GM19193 (cell line): Measurements from ENCODE around the gene RPS16.
A peak's percentile ranks its signal among the peaks of the same experiment; 100 is the strongest.

Experiments
- POLR2A ChIP-seq: IDR thresholded peaks from 4 replicates; pipeline ENCODE4 v1.6.1; 2011; ENCODE audit not compliant: insufficient read depth, insufficient read length; ENCODE audit errors: extremely low read depth

The RPS16 gene

GRCh38 chr19:39397360-39398296, 38.1 kb downstream of the RPS16 start:
- TF ChIP-seq POLR2A = peak; percentile 44

- peak; percentile 97 for TF ChIP-seq POLR2A
Observed at GRCh38 chr19:39390751-39391437, 44.9 kb downstream of the RPS16 start, which contains the start of the genes MED29 and PAF1. TSS of gene MED29 (plus strand) at chr19:39391378. CDS start at chr19:39391423, 45 bp downstream. TSS of gene PAF1 (minus strand) at chr19:39391106. CDS start at chr19:39390864, 242 bp downstream.

- TF ChIP-seq POLR2A = no peak
Observed at GRCh38 chr19:39390451-39390750, 45.3 kb downstream of the RPS16 start.

GRCh38 chr19:39389631-39390414, 45.9 kb downstream of the RPS16 start:
- TF ChIP-seq POLR2A = no peak

DNA sequence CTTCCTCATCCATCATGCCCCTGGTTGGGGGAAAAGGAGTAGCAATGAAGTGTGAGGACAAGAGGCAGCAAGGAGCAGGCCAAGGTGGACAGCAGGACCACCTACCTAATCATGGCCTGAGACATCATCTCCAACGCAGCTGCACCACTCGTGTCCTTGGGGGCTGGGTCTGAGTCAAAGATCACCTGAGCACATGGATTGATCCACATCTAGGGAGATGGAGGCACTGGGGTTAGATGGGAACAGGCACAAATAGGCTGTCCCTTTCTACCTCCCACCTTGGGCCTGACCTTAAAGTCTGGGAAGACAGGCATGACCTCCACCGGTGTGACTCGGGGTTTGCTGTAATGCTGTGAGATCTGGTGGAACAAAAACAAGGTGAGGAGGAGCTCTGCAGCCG, 47.1 kb downstream of the RPS16 start:
- no peak for TF ChIP-seq POLR2A

DNA sequence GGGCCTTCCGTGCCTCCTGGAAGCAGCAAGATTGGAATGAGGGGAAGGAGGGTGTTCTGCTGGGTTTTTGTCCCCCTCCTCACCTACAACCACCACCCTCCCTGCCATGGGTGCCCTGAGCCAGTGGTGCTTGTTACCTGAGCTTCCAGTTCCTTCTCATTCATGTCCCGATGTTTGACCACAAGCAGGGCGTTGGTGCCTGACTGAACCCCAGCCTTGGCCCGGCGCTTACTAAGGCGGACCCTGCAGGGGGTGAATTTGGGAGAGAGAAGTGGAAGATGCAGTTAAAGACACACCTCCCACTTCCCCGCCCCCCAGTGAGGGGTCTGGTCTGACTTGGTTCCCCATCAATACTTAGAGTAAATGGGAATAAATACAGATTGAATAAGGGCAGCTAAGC, 49.2 kb downstream of the RPS16 start:
- TF ChIP-seq POLR2A = no peak

DNA sequence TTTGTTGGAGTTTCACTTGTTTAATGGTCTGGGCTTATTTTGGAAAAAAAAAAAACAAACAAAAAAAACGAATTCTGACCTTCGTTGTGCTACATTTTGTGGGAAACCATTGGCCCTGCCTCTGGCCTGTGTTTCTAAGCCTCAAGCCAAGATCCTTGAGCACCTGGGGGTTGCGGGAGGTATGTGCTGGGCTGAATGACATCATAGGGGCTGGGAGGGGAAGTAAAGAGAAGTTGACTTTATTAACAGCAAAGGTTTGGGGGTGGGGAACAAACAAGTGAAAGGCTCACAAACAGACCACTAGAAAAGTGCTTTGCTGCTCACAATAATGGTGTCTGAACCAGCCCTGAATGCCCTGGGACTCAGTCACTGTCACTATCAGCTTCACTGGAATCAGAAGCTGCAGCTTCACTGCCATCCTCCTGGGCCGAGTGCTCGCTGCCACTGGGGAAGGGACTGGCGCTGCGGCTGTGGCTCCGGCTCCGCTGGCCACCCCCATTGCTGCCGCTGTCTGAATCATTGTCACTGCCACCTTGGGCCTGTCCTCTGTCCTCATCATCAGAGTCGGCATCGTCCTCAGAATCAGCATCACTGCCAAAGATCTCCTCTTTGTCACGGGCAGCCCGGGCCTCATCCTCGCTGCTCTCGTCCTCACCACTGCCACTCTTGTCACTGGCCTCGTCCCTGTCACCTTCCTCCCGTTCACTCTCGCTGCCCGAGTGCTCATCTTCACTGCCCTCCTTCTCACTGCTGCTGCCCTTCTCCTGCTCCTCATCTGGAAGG, 49.9 kb downstream of the RPS16 start:
- no peak for TF ChIP-seq POLR2A

GRCh38 chr19:39384839-39385568, 50.7 kb downstream of the RPS16 start:
- TF ChIP-seq POLR2A = no peak
